ENCODE results near the gene FAM53A.

DNA sequence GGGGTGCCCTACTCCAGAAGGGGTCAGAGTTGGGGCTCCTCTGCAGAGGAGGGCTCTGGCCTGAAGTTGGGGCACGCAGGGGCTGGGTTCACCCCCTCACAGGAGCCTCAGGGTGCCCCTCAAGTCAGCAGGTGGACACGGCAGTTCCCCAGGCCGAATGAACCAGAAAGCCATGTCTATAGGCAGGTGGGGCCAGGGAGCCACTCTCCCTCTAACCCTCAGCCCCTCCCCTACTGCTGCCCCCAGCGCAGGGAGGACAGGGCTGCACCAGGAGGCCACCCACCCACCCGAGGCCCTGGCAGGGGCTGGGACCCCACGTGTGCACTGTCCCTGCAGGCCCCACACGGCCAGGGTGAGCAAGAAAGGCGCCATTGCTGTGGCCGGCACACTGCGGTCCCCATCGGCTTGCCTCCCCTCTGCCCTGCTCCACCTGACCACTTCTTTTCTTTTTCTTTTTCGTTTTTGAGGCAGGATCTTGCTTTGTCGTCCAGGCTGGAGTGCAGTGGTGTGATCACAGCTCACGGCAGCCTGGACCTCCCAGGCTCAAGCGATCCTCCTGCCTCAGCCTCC lies 83.8 kb downstream of the FAM53A start:
- TF ChIP-seq, protein P1, sequence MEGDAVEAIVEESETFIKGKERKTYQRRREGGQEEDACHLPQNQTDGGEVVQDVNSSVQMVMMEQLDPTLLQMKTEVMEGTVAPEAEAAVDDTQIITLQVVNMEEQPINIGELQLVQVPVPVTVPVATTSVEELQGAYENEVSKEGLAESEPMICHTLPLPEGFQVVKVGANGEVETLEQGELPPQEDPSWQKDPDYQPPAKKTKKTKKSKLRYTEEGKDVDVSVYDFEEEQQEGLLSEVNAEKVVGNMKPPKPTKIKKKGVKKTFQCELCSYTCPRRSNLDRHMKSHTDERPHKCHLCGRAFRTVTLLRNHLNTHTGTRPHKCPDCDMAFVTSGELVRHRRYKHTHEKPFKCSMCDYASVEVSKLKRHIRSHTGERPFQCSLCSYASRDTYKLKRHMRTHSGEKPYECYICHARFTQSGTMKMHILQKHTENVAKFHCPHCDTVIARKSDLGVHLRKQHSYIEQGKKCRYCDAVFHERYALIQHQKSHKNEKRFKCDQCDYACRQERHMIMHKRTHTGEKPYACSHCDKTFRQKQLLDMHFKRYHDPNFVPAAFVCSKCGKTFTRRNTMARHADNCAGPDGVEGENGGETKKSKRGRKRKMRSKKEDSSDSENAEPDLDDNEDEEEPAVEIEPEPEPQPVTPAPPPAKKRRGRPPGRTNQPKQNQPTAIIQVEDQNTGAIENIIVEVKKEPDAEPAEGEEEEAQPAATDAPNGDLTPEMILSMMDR (IDR thresholded peaks at IDR 0.05) = no peak
- no peak for TF ChIP-seq POLR2A (IDR thresholded peaks at IDR 0.05)
